ENCODE results near the gene CMTR1. TPM values are rescaled to one million over a fixed set of nuclear protein-coding genes. Genes with fewer than 3 reads are reported as not detected.

Gene CMTR1
- total and polyA plus RNA-seq, 5 donors: 24.3 to 46.9 (median 36.7) TPM

DNA sequence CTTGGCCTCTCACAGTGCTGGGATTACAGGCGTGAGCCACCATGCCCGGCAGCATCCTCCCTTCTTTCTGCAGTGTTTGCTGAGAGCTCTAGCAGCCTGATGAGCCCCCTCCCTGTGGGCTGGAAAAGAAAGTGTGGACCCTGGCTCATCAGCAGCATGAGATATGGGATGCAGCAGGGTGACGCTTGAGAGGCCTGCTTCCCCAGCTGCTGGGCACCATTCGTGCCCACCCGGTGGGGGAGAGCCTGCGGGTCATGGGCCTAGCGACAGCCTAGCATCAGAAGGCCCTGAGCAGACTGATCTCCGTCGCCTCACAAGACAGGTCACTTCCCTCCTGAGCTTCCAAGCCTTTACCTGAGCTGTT is 82.7 kb downstream of the CMTR1 start:
- intact Hi-C loops (cut with DNase I): no loop called here
- no peaks in the 10 kb centered on the region for H3K27me3 ChIP-seq (ENCODE audit: control insufficient read depth, insufficient read depth)

DNA sequence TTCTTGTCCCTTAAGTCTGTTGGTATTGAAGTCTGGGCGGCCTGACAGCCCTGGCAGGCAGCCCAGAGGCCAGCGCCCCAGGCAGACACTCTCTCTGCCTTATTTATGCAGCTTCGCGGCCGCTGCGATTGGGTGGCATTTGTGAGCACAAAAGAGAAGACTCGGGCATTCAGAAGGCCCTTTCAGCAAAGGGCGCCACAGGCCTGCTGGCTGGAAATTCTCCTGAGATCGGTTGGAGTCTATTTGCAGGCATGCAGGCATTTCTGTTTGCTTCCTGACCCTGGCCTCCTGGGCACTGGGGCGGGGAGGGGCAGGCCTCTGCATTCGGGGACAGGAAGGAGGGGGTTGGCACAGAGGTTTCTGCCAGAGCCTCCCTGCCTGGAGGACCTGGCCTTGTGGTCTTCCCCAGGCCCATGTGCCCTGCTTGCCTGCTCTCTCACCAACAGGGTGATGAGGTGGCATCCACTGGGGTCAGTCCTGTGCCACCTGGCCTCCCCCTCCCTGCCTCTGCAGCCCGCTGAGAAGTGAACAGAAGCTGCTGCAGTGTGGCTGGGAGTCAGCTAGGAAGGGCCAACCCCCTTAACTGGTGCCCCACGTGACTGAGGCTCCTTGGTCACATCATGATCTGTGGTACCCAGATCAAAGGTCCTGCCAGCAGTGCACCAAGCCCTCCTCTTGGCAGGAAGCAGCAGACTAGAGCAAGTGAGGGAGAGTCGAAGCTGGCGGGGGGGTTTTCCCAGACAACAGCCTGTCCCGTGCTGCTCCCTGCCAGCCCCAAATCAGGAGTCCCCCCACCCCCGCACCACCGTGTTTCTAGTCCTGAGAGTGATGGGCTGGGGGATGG is 83.3 kb downstream of the CMTR1 start:
- no peaks in the 10 kb centered on the region for H3K4me1 ChIP-seq (ENCODE audit: control insufficient read depth, insufficient read depth, low read length)
- WGBS: 35% methylated on average over 18 of the region's 18 CpGs
- no peak overlapping the region for H3K27ac ChIP-seq (ENCODE audit: low read length)
- ATAC-seq (peak; percentile 35 to 42), DNase-seq (peak in 1 of 3 donors; percentile 71)
- intact Hi-C loops (cut with DNase I): no loop called here
- H3K9me3 ChIP-seq (ENCODE audit: control insufficient read depth, low read length): no peaks in the 10 kb centered on the region
- no peak overlapping the region for H3K4me3 ChIP-seq (ENCODE audit: low read length)
- no peaks in the 10 kb centered on the region for H3K27me3 ChIP-seq (ENCODE audit: control insufficient read depth, insufficient read depth)

More for the DNA sequence above, 82.7 kb downstream of the CMTR1 start:
- no peak for DNase-seq
- no peaks in the 10 kb centered on the region for H3K9me3 ChIP-seq (ENCODE audit: control insufficient read depth, low read length)
- H3K27ac ChIP-seq (ENCODE audit: low read length): no peak overlapping the region
- H3K4me1 ChIP-seq (ENCODE audit: control insufficient read depth, insufficient read depth, low read length): no peaks in the 10 kb centered on the region
- 65% methylated on average over 9 of the region's 9 CpGs for WGBS
- no peak overlapping the region for H3K4me3 ChIP-seq (ENCODE audit: low read length)
- ATAC-seq: no peak

DNA sequence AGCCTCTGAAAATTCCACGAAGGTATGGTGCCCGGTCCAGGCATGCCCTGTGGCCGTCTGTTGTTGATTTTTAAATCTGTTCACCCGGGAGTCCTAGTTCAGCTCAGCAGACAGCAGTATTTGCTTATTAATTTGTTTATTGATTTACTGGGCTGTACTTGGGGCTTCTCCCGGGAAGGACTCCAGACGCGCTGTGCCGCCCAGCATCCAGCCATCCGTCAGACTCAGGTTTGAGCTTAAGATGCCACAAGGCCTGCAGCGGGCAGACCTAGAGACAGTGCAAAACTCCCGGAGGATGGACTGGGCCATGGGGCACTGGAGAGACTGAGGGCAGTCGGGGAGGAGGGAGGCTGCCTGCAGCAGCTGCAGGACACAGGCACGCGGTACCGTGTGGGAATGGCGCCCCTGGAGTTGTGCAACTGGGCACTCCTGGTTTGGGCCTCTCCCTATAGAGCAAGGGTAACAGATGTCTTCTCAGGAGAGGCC is 83.9 kb downstream of the CMTR1 start:
- Histone ChIP-seq H3K9me3 (ENCODE audit: control insufficient read depth, low read length) (no peaks in the 10 kb centered on the region), H3K27ac (ENCODE audit: low read length) (no peak overlapping the region), H3K4me1 (ENCODE audit: control insufficient read depth, insufficient read depth, low read length) (no peaks in the 10 kb centered on the region), H3K4me3 (ENCODE audit: low read length) (no peak overlapping the region), H3K27me3 (ENCODE audit: control insufficient read depth, insufficient read depth) (no peaks in the 10 kb centered on the region)
- intact Hi-C loops (cut with DNase I): no loop called here
- 68% methylated on average over 16 of the region's 16 CpGs for WGBS
- no peak for ATAC-seq
- DNase-seq: no peak

DNA sequence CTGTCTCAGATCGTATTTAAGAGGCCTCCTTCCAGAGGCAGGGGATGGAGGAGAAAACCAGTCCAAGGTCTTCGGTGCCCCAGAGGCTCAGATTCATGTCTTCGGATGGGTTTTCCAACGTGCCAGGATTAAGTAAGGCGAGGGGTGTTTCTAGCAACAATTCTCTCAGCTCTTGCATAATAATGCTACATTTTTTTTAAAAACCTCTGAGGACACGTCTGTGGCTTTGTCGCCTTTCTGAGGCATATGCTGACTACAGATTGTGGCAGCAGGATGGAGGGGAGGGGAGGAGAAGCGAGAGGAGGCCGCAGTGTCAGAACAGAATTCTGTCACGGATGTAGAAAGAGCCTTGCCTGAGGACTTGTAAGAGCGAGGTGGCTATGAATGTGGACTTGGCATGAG is 84.4 kb downstream of the CMTR1 start:
- Histone ChIP-seq H3K27me3 (ENCODE audit: control insufficient read depth, insufficient read depth) (no peaks in the 10 kb centered on the region), H3K27ac (ENCODE audit: low read length) (no peak overlapping the region), H3K4me3 (ENCODE audit: low read length) (no peak overlapping the region), H3K4me1 (ENCODE audit: control insufficient read depth, insufficient read depth, low read length) (no peaks in the 10 kb centered on the region), H3K9me3 (ENCODE audit: control insufficient read depth, low read length) (no peaks in the 10 kb centered on the region)
- 60% methylated on average over 11 of the region's 11 CpGs for WGBS
- ATAC-seq (no peak), DNase-seq (peak in 1 of 3 donors; percentile 49)
- intact Hi-C loops (cut with DNase I): no loop called here

DNA sequence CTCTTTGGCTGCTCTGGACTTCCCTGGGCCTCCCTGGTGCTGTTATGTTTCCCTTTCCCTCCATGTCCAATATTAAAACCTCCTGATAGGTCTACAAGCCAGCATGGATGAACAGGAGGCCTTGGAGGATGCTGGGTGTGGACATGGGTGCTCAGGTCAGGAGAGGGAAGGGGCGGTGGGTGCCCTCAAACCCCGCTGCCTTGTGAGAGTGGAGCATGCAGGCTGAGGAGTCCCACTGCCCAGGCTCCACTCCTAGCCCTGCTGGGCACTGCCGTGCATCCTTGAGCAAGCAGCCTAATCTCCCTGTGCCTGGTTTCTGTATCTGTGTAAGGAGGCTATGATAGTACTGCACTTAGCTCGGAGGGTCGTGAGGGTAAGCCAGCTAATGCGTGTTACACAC is 85.1 kb downstream of the CMTR1 start:
- ATAC-seq (no peak), DNase-seq (no peak)
- H3K4me1 ChIP-seq (ENCODE audit: control insufficient read depth, insufficient read depth, low read length): no peaks in the 10 kb centered on the region
- no peak overlapping the region for H3K4me3 ChIP-seq (ENCODE audit: low read length)
- H3K27ac ChIP-seq (ENCODE audit: low read length): no peak overlapping the region
- intact Hi-C loops (cut with DNase I): no loop called here
- H3K9me3 ChIP-seq (ENCODE audit: control insufficient read depth, low read length): no peaks in the 10 kb centered on the region
- 77% methylated on average over 6 of the region's 6 CpGs for WGBS
- H3K27me3 ChIP-seq (ENCODE audit: control insufficient read depth, insufficient read depth): no peaks in the 10 kb centered on the region

DNA sequence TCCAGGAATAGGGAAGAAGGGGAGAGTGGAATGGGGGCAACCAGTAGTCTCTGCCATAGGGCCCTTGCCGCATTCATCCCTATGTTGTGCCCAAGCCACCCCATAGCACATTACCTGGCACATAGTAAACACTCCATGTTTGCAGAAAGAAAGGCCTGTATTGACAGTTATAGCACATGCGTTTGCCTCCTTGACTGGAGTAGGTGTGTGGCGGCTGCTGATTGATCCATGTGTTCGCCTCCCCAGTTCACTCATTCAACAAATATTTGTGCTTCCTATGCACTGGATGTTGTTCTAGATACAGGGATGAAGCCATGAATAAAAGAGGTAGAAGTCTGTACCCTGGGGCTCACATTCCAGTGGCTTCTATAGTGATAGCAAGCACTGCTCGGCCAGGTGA is 86.4 kb downstream of the CMTR1 start:
- no peak overlapping the region for H3K27ac ChIP-seq (ENCODE audit: low read length)
- DNase-seq (no peak), ATAC-seq (no peak)
- no peaks in the 10 kb centered on the region for H3K4me1 ChIP-seq (ENCODE audit: control insufficient read depth, insufficient read depth, low read length)
- WGBS: 96% methylated on average over 5 of the region's 5 CpGs
- intact Hi-C loops (cut with DNase I): no loop called here
- H3K9me3 ChIP-seq (ENCODE audit: control insufficient read depth, low read length): no peaks in the 10 kb centered on the region
- H3K4me3 ChIP-seq (ENCODE audit: low read length): no peak overlapping the region
- H3K27me3 ChIP-seq (ENCODE audit: control insufficient read depth, insufficient read depth): no peaks in the 10 kb centered on the region

DNA sequence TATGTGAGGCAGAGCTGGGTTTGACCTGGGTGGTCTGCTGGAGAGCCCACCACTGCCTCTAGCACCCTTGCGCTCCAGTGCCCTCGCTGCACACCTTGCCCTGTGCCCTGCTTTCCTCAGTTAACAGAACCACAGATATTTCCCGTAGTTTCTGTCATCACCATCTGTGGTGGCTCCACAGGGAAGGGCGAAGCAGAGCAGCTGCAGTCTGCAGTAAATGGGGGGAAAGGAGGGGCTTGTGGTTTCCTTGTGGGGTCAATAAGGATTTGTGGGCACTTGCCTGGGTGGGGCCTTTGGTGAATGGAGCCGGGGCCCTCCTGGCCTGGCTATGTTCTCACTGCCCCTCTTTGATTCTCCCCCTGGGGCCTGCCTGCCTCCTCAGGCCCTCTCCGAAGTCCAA is 87.9 kb downstream of the CMTR1 start:
- intact Hi-C loops (cut with DNase I): no loop called here
- WGBS: 54% methylated on average over 6 of the region's 6 CpGs
- H3K4me1 ChIP-seq (ENCODE audit: control insufficient read depth, insufficient read depth, low read length): no peaks in the 10 kb centered on the region
- H3K9me3 ChIP-seq (ENCODE audit: control insufficient read depth, low read length): no peaks in the 10 kb centered on the region
- ATAC-seq: no peak
- DNase-seq: no peak
- no peak overlapping the region for H3K4me3 ChIP-seq (ENCODE audit: low read length)
- H3K27me3 ChIP-seq (ENCODE audit: control insufficient read depth, insufficient read depth): no peaks in the 10 kb centered on the region
- no peak overlapping the region for H3K27ac ChIP-seq (ENCODE audit: low read length)

DNA sequence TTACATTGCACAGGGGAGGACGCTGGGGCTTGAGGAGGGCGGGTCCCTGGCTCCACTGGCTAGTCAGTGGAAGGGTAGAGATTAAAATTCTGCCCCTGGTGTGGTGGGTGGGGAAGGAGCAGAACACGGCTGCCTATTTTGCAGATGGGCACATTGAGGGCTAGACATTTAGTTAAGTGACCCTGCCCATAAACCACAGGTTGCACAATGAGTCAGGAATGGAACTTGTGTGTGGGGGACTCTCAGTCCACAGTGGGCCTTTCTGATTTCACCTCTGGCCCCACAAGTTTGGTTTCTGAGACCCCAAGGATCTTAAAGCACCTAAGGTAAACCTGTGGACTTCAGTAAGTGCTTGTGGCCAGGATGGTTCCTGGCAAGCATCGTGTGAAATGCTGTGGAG is 88.7 kb downstream of the CMTR1 start:
- 69% methylated on average over 4 of the region's 4 CpGs for WGBS
- DNase-seq (no peak), ATAC-seq (no peak)
- no peaks in the 10 kb centered on the region for H3K4me1 ChIP-seq (ENCODE audit: control insufficient read depth, insufficient read depth, low read length)
- H3K27ac ChIP-seq (ENCODE audit: low read length): no peak overlapping the region
- H3K9me3 ChIP-seq (ENCODE audit: control insufficient read depth, low read length): no peaks in the 10 kb centered on the region
- H3K4me3 ChIP-seq (ENCODE audit: low read length): no peak overlapping the region
- intact Hi-C loops (cut with DNase I): no loop called here
- no peaks in the 10 kb centered on the region for H3K27me3 ChIP-seq (ENCODE audit: control insufficient read depth, insufficient read depth)

DNA sequence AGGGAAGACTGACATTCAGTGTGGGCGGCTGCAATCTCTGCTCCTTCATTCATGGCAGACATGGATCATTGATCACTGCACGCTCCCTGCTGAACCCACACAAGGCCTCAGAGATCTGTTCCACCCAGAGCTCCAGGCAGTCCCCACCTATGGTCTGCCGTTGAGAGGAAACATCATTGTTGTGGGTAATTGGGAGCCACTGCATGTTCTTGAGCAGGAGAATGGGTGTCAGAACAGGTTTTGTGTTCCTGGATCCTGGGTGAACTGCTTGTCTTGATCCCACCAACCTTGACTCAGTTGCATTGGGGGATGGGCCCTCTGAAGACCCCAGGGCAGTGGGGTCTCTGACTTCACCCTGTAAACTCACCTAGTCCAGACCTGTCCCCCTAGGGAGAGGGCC is 89.8 kb downstream of the CMTR1 start:
- no peak overlapping the region for H3K4me3 ChIP-seq (ENCODE audit: low read length)
- H3K9me3 ChIP-seq (ENCODE audit: control insufficient read depth, low read length): no peaks in the 10 kb centered on the region
- H3K27ac ChIP-seq (ENCODE audit: low read length): no peak overlapping the region
- WGBS: 94% methylated on average over 3 of the region's 3 CpGs
- no peaks in the 10 kb centered on the region for H3K4me1 ChIP-seq (ENCODE audit: control insufficient read depth, insufficient read depth, low read length)
- no peak for DNase-seq
- intact Hi-C loops (cut with DNase I): no loop called here
- no peaks in the 10 kb centered on the region for H3K27me3 ChIP-seq (ENCODE audit: control insufficient read depth, insufficient read depth)
- no peak for ATAC-seq

DNA sequence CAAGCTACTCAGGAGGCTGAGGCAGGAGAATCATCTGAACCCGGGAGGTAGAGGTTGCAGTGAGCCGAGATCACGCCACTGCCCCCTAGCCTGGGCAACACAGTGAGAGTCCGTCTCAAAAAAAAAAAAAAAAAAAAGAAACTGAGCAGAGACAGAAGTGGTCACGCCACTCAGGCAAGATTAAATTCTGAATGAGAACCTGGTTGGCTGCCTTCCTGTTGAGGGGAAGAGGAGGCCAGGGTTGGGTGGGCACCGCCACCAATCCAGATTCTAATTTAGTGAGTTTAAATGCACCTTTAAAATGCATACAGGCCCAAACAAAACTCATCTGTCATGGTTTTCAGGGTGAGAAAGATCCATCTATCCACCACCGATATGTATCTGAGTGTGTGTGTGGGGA is 90.4 kb downstream of the CMTR1 start:
- no peaks in the 10 kb centered on the region for H3K4me1 ChIP-seq (ENCODE audit: control insufficient read depth, insufficient read depth, low read length)
- H3K27me3 ChIP-seq (ENCODE audit: control insufficient read depth, insufficient read depth): no peaks in the 10 kb centered on the region
- DNase-seq (no peak), ATAC-seq (no peak)
- H3K27ac ChIP-seq (ENCODE audit: low read length): no peak overlapping the region
- intact Hi-C loops (cut with DNase I): no loop called here
- H3K9me3 ChIP-seq (ENCODE audit: control insufficient read depth, low read length): no peaks in the 10 kb centered on the region
- H3K4me3 ChIP-seq (ENCODE audit: low read length): no peak overlapping the region
- 74% methylated on average over 7 of the region's 7 CpGs for WGBS

DNA sequence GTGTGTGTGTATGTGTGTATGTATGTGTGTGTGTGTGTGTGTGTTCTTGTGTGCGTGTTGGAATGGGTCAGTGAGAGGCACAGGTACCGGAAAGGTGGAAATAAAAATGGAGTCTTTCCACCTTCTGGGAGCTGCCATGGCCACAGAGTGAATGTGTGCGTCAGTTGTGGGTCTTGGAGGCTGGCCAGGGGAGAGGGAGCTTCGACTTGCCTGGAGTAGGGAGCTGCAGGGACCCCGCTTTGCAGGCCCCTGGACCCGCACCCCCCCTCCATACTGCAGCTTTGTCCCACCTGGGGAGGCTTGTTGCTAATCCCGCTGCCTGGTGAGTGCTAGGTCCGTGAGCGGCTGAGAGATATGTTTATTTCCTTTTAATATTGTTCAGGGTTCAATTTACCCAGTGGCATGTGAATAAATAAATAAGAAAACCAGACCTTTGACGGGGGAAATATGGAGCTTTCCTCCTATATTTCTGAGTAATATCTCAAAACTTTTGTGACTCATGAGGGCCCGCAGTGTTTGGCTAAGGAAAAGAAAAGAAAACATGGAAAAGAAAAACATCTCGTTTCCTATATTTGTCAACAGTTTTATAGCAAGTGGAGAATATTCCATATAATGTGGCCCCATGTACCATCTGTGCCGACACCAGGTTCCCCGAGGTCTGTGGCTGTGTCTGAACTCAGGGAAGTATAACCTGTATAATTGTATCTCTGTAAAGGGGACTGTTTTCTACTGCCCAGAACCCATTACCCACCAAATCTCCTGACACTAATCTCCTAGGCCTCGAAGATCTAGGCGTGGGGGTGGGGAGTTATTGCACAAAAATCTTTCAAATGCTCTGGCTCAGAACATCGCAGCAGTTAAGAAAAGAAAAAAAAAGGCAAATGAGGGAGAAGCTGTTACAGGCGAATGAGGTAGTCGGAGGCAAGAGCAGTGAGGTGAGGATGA is 91.3 kb downstream of the CMTR1 start:
- intact Hi-C loops (cut with DNase I): no loop called here
- H3K27ac ChIP-seq (ENCODE audit: low read length): no peak overlapping the region
- no peak overlapping the region for H3K4me3 ChIP-seq (ENCODE audit: low read length)
- H3K4me1 ChIP-seq (ENCODE audit: control insufficient read depth, insufficient read depth, low read length): no peaks in the 10 kb centered on the region
- ATAC-seq (no peak), DNase-seq (no peak)
- no peaks in the 10 kb centered on the region for H3K27me3 ChIP-seq (ENCODE audit: control insufficient read depth, insufficient read depth)
- H3K9me3 ChIP-seq (ENCODE audit: control insufficient read depth, low read length): no peaks in the 10 kb centered on the region
- WGBS: 64% methylated on average over 19 of the region's 19 CpGs

Data from right cardiac atrium (tissue), 5 donors.